ENCODE data around the gene LHX3.
A peak's percentile ranks its signal among the peaks of the same experiment; 100 is the strongest.

LHX3 gene
- total RNA-seq: 0.08 to 1.2 (median 0.93) reads per million in 4 donors

DNA sequence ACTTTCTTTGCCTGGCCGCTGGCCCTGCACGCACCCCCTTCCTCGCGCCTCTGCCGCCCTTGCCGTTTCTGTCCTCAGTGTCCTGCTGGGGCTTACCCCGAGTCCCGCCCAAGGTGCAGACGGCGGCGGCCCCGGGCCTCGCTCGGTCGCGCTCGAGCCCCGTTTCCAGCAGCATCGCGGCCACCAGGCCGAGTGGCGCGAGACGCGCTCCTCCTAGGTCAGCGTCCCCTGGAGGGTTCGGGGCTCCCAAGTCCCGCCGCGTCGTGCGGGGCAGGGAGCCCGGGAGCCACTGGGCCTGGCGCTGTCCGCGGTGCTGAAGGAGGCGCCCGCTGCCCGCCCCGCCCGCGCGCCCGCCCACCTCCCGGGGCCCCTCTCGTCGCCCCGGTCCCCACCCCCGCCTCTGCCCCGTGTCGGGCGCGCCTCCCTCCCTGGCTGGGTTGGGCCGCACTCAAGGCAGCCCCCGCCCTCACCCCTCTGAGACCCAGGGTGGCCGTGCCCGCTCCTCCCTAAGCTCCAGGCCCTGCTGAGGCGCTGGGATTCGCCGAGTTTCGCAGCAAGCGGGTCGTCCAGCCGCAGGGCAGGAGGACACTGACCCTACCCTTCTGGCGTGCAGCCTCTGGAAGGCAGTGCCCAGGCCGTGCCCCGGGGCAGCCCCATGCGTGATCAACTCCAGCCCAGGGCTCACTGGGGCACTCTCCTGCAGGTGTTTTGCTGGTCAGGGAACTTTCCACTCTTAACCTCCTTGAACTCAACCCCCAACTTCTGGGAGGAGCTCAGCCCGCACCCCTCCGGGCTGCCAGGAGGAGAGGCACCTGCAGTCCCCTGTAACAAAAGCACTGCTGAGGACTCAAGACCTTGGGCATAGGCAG, at the start of gene LHX3:
TSS of gene LHX3 (minus strand) at position 291 of the 869 bp plus-strand sequence. CDS start at position 175, 116 bp downstream.
- peak in 1 of 5 donors; percentile 20 for DNase-seq

DNA sequence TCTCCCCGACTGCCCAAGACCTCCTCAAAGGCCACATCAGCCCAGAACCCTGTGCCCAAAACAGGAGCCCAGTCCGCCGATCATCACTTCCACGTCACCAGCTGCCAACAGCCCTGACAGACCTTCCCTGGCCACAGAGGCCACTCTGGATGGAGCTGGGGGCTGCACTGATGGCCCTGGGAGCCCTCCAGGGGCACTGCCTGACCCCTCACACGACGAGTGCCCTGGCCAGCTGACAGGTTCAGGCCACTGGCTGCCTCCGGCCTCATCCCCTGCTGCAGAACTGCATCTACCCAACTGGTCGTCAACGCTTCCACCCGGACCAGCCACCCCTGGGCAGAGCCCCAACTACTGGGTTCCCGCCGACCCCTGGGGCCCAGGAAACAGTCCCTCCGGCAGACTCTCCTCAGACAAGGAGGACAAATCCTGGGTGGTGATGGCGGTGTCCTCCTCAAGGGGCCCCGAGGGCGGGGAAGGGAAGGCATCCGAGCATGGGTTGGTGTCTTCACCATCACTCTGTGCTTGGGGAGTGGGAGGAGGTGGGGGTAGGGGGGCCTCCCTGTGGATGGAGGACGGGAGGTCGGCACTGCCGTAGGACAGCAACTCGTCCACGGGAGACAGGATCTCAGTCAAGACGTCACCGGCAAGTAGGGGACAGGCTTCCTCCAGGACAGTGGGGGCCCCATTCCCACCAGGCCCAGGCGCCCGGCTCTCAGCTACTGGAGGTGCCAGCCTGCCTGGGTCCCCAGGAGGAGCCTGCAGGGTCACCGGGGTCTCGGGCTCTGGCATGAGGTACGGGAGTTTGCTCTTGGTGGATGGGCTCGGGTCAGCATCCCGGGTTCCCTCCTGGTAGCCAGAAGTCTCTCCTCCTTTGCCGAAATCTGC, 48.6 kb upstream of the LHX3 start:
- no peak for DNase-seq

DNA sequence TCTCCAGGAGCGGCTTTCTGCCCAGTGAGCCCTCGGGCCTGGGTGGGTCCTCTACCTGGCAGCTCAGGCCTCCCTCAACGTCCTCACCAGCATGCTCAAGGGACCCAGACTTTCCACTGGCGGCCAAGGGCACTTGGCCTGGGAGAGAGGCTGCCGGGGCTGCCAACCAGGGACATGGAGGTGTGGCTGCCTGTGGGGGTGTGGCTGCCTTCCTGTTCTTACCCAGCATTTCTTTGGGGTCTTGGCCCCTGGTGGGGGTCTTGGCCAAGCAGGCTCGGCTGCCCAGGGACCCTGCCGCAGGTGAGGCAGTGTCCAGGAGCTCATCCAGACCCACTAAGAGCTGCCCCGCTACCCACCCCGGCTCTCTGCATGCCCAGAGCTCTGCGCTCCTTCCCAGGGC, 47.9 kb upstream of the LHX3 start:
- DNase-seq: no peak

DNA sequence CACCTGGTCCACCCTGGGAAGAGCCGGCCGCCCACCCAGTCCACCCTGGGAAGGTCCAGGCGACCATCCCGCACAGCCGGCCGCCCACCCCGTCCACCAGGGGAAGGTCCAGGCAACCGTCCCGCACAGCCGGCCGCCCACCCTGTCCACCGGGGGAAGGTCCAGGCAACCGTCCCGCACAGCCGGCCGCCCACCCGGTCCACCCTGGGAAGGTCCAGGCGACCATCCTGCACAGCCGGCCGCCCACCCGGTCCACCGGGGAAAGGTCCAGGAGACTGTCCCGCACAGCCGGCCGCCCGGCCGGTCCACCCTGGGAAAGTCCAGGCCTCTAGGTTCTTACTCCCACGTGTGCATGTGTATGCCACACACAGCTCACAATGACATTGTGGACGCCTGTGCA, 47.4 kb upstream of the LHX3 start:
- no peak for DNase-seq

DNA sequence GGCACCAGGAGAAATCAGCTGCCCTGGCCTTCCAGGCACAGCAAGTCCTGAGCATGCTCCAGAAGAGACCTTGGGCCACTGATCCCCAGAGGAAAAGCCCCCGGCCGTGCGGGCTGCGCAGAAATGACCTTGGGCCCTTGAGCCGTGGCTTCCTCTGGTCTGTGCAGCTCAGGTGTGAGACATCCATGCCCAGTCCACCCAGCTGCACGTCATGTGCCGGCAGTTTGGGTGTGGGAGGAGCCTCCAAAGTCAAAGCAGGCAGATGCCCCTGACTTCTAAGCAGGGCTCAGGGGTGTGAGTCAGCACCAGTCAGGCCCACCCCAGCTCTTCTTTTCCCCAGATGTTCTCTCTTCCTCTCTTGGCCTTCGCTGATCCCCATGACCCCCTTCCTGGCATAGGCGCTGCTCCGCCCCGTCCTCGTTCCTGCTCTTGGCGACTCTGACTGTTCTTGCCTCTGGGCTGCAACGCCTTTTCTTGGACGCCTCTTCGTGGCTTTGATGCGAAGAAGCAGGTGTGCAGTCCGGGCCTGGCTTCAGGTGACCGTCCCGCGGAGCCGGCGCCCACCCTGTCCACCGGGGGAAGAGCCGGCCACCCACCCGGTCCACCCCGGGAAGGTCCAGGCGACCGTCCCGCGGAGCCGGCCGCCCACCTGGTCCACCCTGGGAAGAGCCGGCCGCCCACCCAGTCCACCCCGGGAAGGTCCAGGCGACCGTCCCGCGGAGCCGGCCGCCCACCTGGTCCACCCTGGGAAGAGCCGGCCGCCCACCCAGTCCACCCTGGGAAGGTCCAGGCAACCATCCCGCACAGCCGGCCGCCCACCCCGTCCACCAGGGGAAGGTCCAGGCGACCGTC, 46.6 kb upstream of the LHX3 start:
- DNase-seq: no peak

DNA sequence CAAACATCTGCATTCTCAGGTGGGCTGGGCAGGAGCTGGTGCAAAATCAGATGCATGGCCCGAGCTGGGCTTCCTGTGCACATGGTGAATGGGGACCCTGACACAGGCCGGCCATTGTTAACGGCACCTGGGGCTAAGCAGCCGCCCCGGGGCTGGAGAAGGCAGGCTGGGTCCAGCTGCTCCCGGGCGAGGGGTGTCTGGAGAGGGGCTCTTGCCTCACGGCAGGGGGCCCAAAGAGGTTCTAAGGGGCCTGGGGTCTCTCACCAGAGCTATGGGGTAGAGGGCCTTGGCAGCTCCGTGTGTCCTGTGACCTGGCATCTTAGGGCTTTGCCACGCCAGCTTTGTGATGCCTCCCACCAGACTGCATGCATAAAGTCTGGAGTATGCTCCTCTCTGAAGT, 45.7 kb upstream of the LHX3 start:
- no peak for DNase-seq

DNA sequence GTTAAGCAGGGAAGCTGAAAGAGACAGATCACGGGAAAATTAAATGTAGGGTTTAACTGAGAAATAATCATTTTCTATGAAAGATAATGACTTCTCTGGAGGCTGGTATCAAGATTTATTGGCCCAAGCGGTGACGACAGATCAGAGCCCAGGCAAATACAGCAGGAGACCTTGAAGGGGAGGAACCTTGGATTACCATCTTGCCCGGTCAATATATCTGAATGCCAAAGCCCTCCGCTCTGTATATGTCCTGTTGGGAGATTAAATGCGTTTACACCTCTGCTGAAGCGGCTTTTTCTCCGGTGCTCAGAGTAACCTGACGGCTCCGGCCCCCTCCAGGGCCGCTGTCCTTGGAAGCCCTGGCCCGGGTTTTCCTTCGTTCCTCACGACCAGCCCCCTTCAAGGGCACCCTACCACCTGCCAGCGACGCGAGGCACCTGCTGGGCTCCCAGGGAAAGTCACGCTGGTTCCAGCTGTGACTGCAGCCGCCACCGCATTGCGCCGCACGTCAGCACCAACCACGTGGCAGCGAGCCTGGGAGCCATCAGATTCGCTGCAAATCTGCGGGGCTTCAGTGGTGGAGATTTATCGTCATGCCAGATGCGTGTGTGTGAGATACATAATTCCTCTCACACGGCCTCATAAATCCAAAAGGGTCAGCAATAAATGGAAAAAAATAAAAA, 45.1 kb upstream of the LHX3 start:
- DNase-seq: no peak

DNA sequence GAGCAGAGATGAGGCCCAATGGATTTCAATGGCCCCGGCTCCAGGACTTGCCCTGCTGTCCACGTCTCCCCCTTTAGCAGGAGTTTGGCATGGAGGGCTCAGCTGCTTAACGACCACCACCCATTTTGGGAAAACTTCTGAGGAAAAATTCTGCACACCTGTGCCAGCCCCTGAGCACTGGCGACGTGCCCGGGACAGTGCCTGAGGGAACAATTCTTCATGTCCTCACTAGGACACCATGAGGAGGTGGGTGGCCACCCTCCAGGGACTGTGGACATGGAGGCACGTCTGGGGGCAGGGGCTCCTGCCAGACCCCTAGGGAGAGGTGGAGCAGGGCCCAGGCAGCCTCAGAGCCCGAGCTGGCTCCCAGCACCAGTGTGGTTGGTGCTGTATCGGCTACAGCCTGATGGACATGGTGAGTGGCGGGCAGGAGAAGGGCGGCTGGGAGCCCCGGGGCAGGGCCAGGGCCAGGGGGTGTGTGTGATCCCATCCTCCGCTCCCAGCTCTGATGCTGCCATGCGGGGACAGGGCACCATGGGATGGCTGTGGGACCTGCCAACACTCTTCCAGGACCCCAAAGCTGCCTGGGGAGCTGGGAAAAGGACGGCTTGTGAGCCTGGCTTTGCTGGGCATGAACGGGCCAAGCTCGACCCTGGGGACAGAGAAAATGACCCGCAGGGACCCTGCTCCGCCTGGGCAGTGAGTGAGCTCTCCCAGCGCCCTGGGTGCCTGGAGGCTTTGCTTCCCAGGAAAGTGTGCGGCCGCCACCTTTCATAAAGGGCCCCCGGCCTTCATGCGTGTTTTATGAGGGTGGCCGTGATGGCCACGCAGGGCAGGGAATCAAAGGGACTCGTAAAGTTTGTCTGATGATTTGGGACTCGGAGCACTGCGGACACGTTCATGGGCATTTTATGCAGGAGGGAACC, 44.3 kb upstream of the LHX3 start:
- DNase-seq: peak in 1 of 5 donors; percentile 3

DNA sequence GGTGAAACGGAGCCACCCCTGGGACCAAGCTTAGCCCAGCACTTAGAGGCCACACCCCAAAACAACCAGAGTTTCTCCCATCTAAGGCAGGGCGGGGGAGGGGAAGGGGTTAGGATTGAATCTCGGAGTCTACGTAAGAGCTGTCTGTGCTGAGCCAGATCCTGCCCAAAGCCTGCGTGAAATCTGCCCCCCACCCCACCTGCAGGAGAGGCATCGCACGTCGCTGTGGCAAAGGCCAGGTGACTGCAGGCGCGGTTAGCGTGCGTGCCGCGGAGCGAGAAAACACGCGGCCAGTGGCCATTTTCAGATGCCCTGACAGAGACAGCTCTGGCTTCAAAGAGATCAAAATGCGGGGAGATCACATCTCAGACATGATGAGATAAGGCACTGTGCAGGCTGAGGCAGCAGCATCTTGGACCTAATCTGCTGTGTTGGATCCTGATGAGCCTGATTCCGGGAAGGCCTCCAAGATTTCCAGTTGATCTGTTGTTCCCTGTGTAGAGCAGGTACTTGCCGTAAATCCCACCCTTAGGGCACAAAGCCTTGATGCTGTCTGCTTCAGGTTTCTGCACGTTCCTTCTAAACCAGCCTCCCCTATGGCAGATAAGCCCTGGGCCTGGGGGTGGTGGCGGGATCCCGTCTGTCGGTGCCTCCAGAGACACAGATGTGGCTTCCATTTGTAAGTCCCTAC, 43.2 kb upstream of the LHX3 start:
- no peak for DNase-seq

DNA sequence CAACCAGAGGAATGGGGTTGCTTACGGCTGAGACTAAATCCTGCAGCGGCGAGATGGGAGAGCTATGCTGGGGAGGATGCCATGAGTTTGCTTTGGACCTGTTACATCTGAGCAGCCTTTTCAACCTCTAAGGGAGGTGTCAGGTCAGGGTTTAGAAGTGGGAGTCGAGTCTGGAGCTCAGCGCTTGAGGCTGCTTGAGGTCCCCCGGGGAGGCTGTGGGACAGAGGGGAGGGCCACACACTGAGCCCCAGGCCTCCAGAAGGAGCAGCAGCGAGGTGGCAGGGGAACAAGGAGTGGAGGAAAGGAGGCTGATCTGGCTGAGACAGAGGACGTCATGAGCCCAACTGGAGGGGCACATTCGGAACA, 42.6 kb upstream of the LHX3 start:
- DNase-seq: no peak

DNA sequence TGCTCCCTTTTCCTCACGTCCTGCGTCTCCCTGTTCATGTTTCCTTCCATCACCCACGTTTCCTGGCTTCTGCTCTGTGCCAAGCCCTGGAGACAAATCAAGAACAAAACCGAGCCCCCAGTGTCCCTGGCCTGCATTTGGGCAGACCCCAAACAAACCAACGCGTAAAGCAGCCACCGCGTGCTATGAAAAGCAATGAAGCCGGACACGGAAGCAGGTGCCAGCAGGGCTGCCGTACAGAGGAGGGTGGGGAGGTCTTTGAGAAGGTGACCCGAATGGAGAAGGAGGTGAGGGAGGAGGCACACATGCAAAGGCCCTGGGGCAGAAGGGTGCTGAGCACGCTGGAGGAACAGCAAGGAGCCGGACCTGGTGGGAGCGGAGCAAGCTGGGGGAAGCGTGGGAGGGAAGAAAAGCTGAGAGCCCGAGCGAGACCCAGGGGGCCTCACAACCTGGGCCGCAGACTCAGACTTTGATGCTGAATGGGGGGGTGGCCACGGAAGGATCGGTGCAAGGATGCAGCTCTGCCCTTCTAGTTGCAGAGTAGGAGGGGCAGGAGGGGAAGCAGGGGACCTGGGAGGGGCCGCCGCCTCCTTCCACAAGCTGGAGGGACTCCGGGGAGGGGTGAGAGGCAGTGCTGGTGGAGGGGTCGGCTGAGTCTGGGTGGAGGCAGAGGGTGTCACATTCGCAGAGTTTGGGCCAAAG, 42.1 kb upstream of the LHX3 start:
- no peak for DNase-seq

DNA sequence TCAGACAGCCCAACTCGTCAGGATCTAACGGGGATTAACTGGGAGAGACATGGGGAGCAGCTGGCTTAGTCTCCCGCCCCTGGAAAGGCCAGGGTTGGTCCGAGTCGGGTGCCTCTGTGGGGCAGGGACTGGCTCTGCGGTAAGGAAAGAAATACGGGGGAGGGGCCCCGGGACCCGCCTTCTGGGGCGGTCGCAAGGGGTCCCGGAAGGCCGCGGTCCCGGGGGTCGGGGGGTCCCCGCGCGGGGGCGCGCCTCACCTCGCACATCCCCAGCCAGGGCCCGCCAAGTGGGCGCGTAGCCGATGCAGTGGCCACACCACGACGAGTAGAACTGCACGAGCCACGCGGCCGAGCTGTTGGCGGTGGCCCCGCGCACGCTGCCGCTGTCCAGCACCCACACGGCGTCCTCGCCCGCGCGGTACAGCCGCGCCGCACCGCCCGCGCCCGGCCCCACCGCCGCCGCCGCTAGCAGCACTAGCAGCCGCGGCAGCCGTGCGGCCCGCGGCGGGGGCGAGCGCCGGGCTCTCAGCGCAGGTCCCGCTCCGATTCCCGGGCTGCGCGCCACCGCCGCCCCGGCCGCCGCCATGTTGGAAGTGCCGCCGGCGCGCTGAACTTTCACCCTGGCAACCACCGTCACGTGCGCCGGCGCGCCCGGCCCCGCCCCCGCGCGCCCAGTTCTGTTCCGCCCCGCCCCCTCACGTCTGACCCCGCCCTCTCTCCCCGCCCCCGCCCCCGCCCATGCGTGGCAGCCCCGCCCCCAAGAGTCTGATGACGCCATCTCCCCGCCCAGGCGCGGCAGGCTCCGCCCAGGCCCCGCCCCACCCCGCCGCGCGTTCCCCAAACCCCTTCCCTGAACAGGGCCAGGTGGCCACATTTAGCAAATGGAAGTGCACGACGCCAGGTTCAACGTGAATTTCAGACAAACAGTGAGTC, 40.6 kb upstream of the LHX3 start, which contains the start of gene QSOX2:
TSS of gene QSOX2 (minus strand) at position 594 of the 932 bp plus-strand sequence. CDS start at position 585, 9 bp downstream.
- DNase-seq: peak; percentile 71 to 85 (median 80)

DNA sequence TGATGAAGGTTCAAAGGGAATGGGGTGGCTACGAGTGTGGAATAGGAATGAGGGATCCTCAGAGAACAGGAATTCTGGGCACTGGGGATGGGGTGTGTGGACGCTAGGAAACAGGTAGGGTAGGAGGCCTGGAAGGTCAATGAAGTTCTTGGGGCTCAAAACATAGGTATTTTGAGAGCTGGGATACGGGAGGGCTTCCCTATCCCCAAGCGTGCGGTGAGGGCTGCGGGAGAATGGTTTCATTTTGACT, 40.0 kb upstream of the LHX3 start:
- DNase-seq: no peak

DNA sequence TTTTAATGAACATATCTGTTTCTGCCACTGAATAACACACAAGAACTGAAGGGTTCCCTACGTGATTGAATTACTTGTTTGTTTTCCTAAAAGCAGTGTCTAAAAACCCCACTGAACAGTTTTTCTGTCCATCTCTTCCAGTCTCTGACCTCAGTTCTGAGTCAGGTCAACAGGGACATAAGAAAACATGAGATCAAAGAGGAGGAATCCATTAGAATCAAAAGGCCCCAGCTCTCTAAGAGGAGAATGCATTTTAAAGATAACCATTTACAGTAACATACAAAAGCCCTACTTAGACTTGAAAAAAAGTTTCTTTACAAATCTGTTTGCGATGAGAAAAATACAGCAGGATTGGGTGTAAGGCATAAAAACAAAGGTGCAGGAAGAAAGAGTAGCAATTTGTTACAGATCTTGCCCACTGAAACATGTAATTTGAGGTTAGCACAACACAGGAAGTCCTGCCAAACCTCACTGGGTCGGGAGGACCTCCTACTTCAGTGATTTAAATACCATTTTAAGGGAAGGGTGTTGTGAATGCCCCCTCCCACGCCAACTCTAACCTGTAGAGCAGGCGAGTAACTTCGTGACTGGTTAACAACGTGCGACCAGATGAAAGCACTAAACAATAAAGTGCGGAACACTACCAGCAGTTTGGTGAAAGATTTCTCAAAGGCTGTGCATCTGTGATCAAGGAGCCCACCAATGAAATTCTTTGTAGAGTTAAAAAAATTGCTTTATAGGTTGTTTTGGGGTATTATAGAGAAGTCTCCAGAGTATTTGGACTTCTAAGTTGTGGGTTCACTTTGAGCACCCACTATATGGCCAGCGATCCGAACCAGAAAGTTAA, 39.4 kb upstream of the LHX3 start:
- DNase-seq: peak in 2 of 5 donors; percentile 21 to 66

DNA sequence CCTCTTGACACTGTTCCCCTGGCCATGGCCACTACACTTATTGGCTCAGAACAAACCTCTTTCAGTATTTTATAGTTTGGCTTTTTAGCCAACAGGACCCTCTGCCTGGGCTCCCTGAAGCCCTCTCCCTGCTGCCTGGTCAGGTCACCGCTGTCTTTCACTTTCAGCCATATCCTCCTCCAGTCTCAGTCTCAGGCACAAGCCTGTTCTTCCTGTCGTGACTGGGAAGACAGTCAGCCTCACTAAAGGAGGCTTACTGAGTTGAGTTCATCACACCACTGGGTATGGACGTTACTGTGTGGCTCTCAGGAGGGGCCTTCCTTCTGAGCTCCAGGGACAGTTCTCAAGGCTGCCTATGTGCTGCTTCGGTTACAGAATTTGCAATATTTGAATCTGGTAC, 38.7 kb upstream of the LHX3 start:
- DNase-seq: peak in 1 of 5 donors; percentile 44

DNA sequence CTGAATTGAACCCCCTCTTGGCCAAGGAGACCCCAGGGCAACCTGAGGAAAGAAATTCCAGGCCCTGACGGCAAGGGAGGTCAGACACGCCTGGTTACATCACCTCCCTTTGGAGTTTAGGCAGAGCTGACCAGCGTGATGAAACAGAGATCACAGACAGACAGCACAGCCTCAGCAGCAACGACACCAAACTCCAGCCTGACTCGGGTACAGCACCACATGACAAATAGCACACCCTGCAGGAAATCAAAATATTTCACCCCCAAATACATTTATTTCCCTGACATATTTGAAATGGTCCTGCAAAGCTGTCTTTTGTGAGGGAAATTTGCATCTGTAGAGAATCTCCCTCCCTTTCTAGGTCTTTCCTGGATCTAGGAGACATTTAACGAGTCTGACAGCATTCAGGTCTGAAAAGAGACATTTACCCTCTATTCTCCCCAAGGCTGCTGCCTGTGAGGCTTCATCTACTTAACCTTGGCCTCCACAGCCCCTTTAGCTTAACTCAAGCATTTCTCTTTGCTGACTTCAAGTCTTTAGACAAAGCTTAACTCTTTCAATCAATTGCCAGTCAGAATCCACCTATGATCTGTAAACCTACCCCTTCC, 38.1 kb upstream of the LHX3 start:
- no peak for DNase-seq

DNA sequence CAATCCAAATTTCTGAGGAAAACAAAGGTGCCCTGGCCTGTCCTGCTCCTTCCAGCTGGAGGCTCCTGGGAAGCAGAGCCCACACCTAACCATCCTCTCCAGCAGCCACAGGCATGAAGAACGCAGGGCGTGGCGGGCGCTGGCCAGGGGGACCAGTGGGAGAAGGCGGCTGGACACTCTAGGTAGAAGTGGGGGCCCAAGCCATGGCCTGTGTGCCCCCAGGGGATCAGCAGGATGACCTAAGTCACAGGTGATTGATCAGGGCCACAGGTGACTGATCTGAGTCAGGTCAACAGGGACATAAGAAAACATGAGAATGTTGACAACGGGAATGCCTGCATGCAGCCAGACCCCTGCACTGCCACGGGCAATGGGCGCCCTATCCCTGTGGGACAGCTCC, 37.3 kb upstream of the LHX3 start:
- no peak for DNase-seq
